ENCODE results near the gene GANAB. TPM values are rescaled to one million over a fixed set of nuclear protein-coding genes. Genes with fewer than 3 reads are reported as not detected.

GANAB gene
- total and polyA plus RNA-seq, 7 donors = 34.3 to 64.6 (median 62.0) TPM

- 83 to 88% (median 85%) methylated on average over 2 of the region's 2 CpGs for WGBS, 3 donors
- H3K9me3 ChIP-seq = no peaks in the 10 kb centered on the region
- H3K4me3 ChIP-seq = no peak overlapping the region
- ATAC-seq (peak in 1 of 4 donors; percentile 35), DNase-seq (no peak)
- peaks cover 3 to 78% of the 10 kb centered on the region in 2 donors for H3K36me3 ChIP-seq (ENCODE audit: insufficient read depth in 1 of 2, low read depth in 1 of 2)
- H3K27ac ChIP-seq = peak overlapping the region; percentile 46
- no peaks in the 10 kb centered on the region for H3K27me3 ChIP-seq (ENCODE audit: insufficient read depth in 3 of 3, low read length in 2 of 3)
- H3K4me1 ChIP-seq = peaks cover 38% of the 10 kb centered on the region
- no peak for TF ChIP-seq CTCF (IDR thresholded peaks at IDR 0.05)
- intact Hi-C loops (cut with DNase I) = loop anchor here in 1 of 2 donors (10.0 kb wide), 1 partner anchor 276 kb away; no protein-coding TSS in a partner anchor
Observed at GRCh38 chr11:62579252-62579651, 67.2 kb downstream of the GANAB start.

- Histone ChIP-seq H3K4me1 (peaks cover 39% of the 10 kb centered on the region), H3K9me3 (no peaks in the 10 kb centered on the region), H3K4me3 (no peak overlapping the region), H3K27ac (peak overlapping the region; percentile 46), H3K27me3 (ENCODE audit: insufficient read depth in 3 of 3, low read length in 2 of 3) (no peaks in the 10 kb centered on the region), H3K36me3 (ENCODE audit: insufficient read depth in 1 of 2, low read depth in 1 of 2) (peaks cover 3 to 72% of the 10 kb centered on the region in 2 donors)
- no peak for TF ChIP-seq CTCF (IDR thresholded peaks at IDR 0.05)
- intact Hi-C loops (cut with DNase I) = loop anchor here in 1 of 2 donors (10.0 kb wide), 1 partner anchor 276 kb away; no protein-coding TSS in a partner anchor
- peak in 1 of 2 donors; percentile 47 for DNase-seq
- 95 to 97% (median 95%) methylated on average over 11 of the region's 11 CpGs for WGBS, 3 donors
- ATAC-seq = no peak
Observed at GRCh38 chr11:62578541-62578940, 67.9 kb downstream of the GANAB start.

GRCh38 chr11:62577046-62577714, 69.2 kb downstream of the GANAB start:
- ATAC-seq = no peak
- Histone ChIP-seq H3K9me3 (no peaks in the 10 kb centered on the region), H3K4me1 (peaks cover 46% of the 10 kb centered on the region), H3K27ac (peak overlapping the region; percentile 92), H3K36me3 (ENCODE audit: insufficient read depth in 1 of 2, low read depth in 1 of 2) (peaks cover 3 to 71% of the 10 kb centered on the region in 2 donors), H3K27me3 (ENCODE audit: insufficient read depth in 3 of 3, low read length in 2 of 3) (no peaks in the 10 kb centered on the region), H3K4me3 (peak overlapping the region; percentile 90)
- peak in 1 of 2 donors; percentile 53 for DNase-seq
- intact Hi-C loops (cut with DNase I) = loop anchor here in 1 of 2 donors (10.0 kb wide), 1 partner anchor 278 kb away; no protein-coding TSS in a partner anchor
- no peak for TF ChIP-seq CTCF (IDR thresholded peaks at IDR 0.05)
- 68 to 73% (median 72%) methylated on average over 12 of the region's 12 CpGs for WGBS, 3 donors

- H3K9me3 ChIP-seq = no peaks in the 10 kb centered on the region
- no peak for TF ChIP-seq CTCF (IDR thresholded peaks at IDR 0.05)
- ATAC-seq = no peak
- peak overlapping the region; percentile 90 for H3K4me3 ChIP-seq
- H3K27me3 ChIP-seq (ENCODE audit: insufficient read depth in 3 of 3, low read length in 2 of 3) = no peaks in the 10 kb centered on the region
- peaks cover 50% of the 10 kb centered on the region for H3K4me1 ChIP-seq
- intact Hi-C loops (cut with DNase I) = loop anchor here in 1 of 2 donors (10.0 kb wide), 1 partner anchor 279 kb away; no protein-coding TSS in a partner anchor
- DNase-seq = peak in 1 of 2 donors; percentile 46
- WGBS, 3 donors = 74 to 78% (median 76%) methylated on average over 14 of the region's 14 CpGs
- peaks cover 3 to 71% of the 10 kb centered on the region in 2 donors for H3K36me3 ChIP-seq (ENCODE audit: insufficient read depth in 1 of 2, low read depth in 1 of 2)
- H3K27ac ChIP-seq = peak overlapping the region; percentile 92
Observed at GRCh38 chr11:62575837-62576236, 70.6 kb downstream of the GANAB start.
